Right lobe of liver (tissue), 4 donors: ENCODE measurements around the gene TBX10.

Source experiments
- CTCF ChIP-seq, 4 donors: fragments of 200-600 bp in 3 of 4; fragments of 450-650 bp in 1 of 4; IDR thresholded peaks; one replicate each; pipeline versions ENCODE4 v1.5.1 to v1.8.0; 2016 to 2022; ENCODE audit warnings: antibody characterized with exemption in 4 of 4, mild to moderate bottlenecking in 2 of 4
- POLR2A ChIP-seq: fragments of 450-650 bp; IDR thresholded peaks from one replicate; pipeline ENCODE4 v1.6.1; 2017; ENCODE audit warnings: antibody characterized with exemption, mild to moderate bottlenecking
- donor health status: DM: no; HTN: no; CAD: no.
- donor health status: DM: no; HTN: no; CAD: no.
- donor health status: DM: no; HTN: yes; CAD: no.

- TF ChIP-seq CTCF (IDR thresholded peaks at IDR 0.05) (no peak), POLR2A (no peak)
Observed at GRCh38 chr11:67615728-67616430, 23.7 kb downstream of the TBX10 start.
